ENCODE data around the gene CD93.

The CD93 gene

DNA sequence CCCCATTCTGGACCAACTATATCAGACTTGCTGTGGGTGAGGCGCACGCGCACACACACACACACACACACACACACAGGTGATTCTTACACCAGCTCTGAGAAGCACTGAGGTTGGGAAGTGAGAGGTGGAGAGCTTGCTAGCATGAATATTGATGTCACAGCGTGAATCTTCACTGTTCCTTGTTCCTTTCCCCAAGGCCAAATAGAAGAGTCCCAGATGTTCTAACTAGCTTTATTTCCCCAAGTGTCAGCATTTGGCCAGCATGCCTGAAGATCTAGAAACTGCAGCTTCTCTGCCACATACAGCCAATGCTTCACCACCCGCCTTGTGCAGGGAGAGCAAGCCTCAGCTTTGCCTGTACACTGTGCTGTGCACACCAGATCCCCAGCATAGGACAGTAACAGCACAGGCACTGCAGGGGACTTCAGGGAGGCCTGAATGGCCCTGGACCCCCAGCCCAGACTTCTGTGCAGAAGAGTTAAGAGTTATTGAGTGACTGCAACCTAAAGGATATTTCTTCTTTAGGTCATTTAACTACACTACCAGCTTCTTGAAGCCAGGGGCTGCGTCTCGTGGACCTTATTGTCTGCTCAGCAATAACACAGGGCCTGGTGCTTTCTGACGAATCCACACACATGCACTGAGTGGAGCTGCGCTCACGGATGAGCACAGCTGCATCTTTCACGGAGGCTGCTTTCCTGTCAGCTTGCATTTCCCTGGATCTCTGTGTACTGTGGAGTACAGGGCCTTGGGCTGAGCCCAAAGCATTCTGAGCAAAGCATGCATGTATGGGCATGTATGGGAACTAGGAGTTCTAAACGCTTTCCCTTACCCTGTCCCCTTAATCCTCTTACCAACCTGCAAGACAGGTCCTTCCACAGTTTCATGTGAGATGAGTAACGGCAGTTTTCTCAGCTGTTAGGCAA lies 13.9 kb upstream of the CD93 start:
- no peak for DNase-seq

DNA sequence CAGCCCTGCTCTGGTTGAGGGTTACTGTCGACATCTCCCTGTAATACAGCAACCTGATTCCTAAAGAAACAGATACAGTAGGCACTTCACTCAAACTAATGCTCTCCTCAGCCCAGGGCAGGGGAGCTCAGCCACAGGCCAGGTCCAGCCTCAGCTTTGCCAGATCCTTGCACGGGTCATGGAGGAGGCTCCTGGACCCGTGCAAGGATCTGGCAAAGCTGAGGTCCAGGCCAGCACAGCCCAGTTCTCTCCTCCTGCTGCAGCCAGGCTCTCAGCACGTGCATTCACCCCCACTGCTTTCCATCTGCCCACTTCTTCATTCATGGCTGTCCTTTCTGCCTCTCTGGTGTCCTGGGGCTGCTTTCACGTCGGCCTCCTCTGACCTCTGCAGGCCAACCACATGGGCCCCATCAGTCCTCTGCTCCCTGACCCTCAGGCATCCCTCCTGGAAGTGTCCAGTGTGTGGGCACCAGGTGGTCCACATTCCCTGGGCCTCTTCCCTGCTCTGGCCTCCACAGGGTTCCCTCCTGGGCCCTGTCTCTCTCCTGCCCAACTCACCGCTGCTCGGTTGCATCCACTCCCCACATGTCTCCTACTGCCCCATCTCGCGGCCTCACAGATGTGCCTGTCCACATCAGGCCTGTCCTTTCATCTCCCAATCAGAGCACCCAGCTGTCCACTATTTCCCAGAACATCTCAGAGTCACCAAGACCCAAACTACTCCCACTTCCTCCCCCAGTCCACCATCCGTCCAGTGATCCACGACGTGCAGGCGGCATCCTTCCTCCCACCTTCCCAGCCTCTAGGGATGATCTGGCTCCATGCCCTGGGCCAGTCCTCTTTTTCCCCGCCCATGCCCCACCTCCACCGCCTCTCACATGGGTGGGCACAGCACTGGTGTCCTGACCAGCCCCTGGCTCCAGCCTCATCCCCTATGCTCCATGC lies 11.8 kb upstream of the CD93 start:
- no peak for DNase-seq

DNA sequence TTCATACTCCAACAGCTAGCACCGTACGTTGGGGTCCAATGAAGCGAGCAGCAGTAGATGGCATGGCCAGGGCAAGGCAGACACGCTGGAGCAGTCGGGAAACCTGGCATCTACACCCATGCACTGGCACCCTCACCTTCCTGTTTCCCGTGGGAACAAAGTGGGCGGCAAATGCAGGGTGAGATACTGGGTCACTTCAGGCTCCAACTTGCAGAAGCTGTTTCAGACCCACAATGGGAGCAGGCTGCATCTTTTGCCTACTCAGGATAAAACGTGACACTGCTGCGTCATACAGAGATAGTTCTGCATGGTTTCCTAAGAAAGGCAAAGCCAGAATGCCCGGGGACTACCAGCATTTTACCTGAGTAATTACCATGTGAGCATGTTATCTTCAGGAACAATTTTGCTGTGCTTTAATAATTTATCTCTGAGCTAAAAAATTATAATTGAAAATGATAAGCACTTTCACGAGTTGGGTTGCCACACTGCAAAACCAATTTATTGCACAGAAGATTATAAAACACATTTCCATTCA lies 10.9 kb upstream of the CD93 start:
- DNase-seq, result no peak

DNA sequence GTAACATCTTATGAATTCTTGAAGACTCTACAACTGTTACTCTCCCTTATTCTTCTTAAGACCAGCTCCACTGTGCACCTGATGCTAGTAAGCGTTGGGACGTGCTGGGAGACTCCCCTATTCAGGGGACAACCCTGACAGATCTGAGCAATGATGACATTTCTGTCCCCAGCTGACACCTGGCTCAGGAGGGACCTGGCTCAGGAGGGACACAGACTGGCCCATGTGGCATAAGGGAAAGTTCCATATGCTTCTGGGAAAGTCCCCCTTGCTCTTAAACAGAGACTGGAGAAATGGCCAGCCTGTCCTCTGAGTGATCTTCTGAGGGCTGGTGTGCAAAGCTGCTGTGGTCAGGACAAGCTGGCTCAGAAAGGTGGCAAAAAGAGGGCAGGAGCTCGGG lies 10.0 kb upstream of the CD93 start:
- DNase-seq, result no peak

DNA sequence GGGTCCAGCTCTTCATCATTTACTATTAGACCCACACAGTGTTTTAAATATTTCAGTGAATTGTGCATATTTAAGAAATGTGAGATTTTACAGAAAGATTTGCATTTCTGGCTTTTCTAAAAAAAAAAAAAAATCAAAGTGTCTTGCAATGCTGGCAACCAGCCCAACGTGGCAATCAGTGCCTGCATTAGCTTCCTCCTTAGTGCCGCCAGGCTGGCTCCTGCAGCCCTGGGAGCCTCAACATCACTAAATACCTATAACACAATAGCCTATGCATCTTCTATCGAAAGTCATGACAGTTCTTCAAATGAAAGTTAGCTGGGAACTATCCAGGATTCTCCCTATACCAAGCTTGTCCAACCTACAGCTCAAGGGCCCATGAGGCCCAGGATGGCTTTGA lies 9.4 kb upstream of the CD93 start:
- DNase-seq, result no peak

DNA sequence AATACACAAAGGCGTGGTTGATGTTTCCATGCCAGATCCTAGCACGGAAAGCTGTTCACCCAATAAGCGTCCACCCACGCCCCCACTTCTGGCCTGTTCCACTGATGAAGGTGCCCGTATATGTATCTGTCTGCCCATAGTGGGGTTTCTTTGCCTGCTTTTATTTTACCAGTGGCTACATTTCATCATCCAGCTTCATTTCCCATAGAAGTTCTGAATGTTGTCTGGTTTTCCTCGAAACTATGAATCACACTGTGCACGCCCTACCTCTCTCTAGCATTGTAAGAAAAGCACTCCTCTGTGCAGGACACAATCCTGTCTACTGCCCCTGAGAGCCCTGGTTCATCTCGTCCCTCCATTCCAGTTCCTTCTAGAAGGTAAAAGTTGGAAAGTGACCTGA lies 8.8 kb upstream of the CD93 start:
- DNase-seq, result no peak

DNA sequence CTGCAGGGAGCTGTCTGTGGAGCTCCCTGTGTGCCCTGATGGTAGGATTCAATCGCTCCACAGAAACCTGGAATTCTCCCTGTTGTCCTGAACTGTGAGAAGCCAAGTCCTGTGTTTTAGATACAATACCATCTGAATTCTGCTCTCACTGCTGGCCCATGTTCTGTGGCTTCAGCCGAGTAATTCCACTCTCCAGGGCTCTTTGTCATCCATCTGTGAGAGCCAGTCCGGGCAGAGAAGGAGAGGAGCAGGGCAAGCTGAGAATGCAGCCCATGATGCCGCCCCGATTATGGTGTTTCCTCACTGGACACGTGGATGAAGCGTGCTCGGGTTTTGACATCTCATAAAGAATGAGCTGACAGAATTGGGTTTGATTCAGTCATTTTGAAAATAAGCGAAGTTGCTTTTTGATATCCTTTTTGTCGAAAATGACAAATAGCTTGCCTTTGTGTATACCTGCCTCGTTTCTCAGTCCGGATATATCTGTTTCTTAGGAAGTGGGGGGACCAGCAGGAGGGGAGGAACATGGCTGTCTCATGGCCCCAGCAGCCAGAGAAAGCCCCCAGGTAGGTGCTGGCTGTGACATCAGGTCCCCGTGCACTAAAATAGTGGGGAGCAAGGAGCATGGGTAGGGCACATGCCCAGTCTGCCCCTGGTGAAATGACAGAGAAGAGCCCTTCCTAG lies 8.2 kb upstream of the CD93 start:
- DNase-seq, result no peak

DNA sequence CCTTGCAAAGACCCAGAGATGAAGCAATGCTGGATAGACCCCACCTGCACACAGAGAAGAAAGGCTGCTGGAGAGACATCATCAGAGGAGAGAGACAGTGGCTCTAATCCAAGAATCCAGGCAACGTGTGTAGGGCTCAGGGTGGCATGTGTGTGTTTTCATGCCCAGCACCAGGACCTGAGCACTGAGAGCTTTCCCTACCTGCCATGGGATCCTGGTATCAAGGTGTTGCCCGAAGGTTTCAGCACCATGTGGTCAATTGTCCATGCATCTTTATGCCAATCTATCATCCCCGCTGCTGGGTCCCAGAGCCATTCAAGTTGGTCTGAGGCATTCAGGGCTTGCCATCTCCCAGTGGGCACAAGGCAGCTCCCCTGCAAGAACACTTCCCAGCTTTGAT lies 7.5 kb upstream of the CD93 start:
- DNase-seq, result no peak

DNA sequence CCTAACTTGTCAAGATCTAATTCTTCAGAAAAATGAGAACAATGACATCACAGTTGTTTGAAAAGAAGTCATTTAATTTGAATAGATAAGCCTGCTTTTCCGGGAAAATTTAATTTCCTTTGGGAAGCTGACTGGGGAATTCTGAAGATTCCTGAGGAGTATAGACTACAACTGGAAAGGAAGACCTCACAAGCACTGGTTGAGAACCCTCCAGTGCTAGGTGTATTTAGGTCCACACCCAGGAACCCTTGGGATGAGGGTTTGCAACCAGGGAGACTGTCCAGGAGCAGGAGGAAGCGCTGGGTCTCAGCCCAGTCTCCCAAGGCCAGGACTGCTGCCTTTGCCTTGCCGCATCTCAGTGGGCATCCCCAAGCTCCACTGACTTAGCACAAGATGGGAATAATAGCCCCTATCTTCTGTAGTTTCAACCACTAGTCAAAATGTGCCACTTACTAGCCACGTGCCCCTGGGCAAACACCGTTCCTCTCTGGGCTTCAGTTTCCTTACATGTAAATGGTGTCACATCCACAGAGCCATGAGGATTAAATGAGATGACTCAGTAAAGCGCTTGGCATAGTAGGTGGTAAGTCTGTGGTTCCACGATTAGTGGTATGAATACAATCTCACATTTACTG lies 6.9 kb upstream of the CD93 start:
- DNase-seq, result no peak

DNA sequence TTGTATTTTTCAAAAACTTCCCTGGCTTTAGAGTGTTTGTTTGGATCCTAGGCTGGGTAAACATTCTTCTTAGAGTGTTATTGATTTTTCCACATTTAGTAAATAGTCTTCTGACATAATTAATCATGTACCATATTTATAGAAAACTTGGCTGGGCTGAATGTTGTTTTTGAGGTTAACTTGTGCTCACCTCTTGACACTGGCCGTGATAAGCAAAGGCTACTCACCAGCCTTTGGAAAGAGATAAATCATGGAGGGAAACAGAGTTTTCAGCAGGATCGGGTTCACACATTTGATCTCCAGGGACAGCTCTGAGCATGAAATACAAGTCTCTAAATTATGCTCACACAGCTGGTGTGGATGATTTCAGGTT lies 6.2 kb upstream of the CD93 start:
- no peak for DNase-seq

DNA sequence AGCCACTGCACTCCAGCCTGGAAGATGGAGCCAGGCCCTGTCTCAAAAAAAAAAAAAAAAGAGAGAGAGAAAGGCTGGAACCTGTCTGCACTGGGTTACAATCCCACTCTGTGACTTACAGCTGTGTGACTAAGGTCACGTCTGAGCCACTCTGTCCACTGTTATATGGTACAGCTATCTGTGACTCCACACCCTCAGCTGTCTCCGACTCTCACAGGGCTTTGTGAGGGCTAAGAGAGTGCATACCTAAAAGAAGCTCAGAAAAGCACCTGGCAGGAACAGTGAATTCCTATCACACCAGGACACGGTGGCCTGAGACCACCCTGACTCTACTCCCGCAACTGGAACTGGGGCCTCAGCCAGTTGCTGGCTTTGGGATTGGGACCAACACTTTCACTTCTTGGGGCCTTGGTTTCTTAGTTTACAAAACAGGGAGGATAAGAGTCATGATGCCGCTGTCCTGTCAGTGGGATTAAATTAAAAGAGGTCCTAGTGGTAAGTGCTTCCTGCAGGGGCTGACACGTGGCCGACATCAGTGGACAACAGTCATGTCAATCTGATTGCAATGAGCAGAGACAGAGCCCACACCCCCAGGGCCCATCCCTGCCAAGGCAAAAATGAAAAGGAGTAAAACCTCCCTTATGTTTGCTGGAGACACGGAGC lies 5.7 kb upstream of the CD93 start:
- no peak for DNase-seq

DNA sequence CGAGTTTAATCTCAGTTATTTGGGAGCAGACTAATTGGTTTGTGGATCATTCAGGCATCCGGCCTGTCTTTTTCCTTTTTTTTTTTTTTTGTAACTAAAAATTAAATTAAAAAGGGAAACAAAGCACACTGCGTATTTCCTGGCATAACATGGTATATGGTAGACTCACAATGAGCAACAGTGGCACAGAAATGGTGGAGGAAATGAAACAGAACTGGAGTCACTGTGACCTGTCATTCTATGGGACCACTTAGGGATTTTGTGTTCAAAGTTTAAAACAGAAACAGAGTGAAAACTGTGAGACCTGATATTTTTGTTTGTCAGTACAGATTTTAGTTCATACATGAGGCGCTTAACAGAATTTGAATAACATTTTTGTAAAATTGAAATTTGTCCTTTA lies 4.8 kb upstream of the CD93 start:
- no peak for DNase-seq

DNA sequence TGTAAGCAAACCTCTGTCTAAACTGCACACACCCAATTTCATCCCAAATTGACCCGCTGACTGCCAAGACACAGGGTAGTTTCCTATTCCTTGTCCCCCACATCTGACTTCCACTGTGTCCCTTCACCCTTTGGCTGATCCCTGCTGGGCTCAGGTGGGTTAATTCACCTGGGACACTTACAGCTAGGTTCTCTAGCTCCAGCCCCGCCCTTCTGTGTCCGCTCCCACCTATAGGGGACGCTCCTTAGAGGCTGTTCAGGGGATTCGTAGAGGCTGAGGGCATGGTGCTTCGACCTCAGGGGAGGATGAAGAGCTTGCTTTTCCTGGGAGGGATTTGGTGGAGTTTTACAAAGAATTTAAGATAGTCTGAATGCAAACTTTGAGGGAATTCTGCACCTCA lies 4.0 kb upstream of the CD93 start:
- no peak for DNase-seq

DNA sequence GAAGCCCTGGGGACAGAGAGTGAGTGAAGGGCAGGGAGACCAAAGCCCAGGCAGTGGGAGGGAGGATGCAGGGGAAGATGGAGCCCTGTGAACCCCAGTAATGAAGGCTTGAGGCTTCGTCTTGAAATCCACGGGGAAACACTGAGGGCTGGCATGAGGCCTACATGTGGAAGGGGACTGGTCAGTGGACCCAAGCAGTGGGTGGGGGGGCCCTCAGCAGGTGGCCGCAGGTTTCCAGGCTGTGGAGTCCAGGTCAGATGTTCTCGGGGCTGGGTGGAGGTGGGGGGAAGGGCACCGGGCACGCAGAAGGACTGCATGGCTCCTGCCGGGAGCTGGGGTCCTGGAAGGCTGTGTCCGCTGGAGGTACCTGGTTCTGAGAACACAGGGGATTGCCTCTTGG lies 2.7 kb upstream of the CD93 start:
- no peak for DNase-seq

DNA sequence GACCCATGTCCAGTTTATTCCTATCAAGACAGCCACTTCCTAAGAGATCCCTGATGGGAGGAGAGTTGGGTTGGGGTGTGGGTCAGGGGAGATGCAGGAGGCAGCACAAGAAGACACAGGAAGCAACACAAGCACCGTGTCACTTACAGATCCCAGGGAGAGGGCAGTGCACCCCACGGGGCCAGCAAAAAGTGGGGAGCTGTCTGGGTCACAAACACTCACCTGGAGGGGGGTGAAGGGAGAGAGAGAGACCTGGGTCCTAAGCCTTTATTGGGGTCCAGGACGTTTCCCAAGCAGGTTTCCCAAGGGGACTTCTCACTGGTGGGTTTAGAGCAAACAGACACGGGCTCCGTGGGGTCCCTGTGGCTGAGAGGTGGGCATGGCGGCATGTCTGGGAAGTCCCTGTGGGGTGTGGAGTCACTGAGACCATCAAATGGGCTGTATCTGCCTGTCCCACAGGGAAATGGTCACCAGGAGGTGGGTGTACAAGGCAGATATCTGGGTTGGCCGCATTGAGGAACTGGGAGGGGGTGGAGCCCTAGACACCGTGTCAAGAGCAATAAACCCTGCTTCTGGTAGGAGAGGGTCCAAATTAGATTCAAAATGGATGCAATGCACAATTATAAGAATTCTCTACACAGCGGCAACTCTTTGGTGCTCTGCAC lies 1.6 kb upstream of the CD93 start:
- no peak for DNase-seq

DNA sequence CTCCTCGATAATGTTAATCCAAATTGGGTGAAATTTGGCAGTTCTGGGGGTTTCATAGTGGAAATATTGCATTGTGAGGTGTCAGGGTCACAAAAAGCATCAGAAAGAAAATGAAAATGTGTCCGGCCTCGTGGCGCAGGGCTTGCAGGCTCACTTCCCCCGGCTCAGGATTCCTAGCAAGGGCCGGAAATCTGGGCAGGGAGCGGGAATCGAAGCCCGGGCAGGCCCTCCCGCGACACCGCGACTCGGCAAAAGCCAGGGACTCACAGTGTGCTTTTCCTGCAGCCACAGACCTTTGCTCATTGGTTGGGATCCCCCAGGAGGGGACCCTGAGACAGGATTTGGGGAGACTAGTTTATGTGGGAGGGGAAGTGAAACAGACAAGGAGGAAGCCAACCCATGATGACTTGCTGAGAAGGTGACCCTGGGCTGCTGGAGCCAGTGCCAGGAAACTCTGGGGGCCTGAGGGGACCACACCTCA lies 847 bp upstream of the CD93 start:
- peak; percentile 2 for DNase-seq

DNA sequence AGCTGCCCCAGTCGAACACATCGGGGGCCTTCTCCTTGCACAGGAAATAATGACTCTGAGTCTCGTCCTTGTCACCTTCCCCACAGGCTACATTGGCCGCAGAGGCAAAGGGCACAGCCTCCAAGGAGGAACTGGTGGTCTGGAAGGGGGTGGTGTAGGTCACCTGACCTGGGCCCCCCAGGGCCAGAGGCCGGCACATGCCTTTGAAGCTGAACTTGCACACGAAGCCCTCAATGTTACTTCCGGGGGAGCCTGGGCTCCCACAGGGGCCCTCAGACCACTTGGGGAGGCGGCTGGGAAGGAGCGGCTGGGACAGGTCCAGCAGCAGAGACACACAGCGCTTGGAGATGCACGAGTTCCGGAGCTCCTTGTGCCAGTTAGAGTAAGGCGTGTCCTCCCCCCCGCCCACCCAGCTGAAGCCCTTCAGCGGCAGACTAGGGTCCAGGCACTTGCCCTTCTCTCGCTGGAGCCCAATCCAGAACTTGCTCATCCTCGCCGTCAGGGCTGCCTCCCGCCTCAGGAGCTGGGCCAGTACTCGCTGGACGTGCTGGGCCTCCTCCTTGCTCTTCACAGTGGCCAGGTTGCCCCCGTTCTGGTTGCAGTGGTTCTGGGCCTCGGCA lies 578 bp downstream of the CD93 start:
- no peak for DNase-seq

DNA sequence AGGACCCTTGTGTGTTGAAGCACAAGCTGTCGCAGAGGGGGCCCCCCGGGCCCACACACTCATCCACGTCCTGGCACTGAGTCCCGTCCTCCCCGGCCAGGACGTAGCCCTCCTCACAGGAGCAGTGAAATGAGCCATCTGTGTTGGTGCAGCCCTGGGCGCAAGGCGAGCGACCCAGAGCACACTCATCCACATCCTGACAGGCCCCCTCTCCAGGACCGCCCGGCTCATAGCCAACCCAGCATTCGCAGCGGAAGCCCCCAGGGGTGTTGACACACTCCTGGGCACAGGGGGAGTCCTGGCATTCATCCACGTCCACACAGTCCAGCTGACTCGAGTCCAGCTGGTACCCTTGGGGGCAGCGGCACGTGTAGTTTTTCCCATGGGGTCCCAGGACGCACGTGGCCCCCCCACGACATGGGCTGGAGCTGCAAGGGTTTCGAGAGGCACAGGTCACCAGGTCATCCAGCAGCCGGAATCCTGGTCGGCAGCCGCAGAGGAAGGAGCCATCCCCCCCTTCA lies 1.2 kb downstream of the CD93 start:
- DNase-seq, result no peak

DNA sequence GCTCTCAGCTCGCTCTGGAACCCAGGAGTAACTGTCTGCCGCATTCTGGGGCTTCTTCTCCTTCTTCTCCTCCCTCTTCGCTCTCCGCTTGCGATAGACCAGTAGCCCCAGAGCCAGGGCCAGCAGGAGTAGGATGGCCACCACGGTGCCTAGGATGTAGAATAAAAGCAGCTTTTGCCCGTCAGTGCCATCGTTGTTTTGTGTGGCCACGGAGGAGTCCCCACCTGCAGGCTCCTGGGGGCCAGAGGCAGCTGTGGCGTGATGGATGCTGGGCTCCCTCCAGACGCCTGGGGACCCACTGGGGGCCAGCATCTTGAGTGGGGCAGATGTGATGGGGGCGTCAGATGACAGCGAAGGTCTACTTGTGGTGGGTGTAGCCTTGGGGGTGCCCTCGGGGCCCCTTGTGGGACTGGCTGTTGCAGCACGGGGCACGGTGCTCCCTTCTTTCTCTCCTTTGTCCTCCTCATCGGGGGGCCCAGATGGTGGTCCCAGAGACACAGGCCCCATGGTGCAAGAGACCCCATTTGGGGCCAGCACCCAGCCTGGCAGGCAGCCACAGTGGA lies 1.8 kb downstream of the CD93 start:
- no peak for DNase-seq

DNA sequence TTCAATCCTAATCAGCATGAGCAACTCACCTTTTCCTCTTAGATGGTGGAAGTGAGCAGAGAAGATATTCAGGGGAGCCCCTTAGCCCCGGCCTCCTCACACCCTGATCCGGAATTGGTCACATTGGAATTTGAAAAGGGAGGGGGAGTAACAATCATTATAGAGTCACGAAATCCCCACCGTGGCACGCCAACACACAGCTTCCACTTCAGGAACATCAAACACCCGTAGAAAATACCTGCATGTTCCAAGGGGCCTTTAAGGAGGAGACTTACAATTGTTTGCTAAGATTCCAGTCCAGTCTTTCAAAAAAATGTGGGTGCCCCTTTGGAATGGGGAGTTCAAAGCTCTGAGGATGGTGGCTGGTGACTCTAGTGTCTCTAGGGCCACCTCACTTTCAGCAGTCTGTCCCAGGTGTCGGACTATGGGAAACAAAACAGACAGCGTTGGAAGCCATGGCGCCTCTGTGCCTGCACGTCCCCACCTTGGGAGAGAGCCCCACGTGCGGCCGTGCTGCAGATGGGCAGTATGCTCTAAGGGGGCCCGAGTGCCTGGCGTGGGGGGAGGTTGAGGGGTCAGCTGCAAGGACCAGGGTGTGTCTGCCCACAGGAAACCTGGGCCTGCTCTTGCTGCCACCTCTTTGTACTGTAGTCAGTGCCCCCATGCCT lies 2.4 kb downstream of the CD93 start:
- no peak for DNase-seq
